Neutrophil (primary cell): ENCODE results near the gene HOXC10.

Experiments
- H3K27ac ChIP-seq: fragments of 200-600 bp; sonication (generic); 2 replicates; pipeline ENCODE4 v1.5.1; 2016; ENCODE audit warnings: mild to moderate bottlenecking, moderate library complexity
- H3K27me3 ChIP-seq: fragments of 200-600 bp; sonication (generic); 2 replicates; pipeline ENCODE4 v1.6.0; 2016; ENCODE audit warnings: mild to moderate bottlenecking
- H3K36me3 ChIP-seq: fragments of 200-600 bp; sonication (generic); 2 replicates; pipeline ENCODE4 v1.5.1; 2017
- H3K4me1 ChIP-seq, 2 experiments: fragments of 200-600 bp in 1 of 2; sonication (generic) in 1 of 2; 1 replicate in 1 of 2; 2 replicates in 1 of 2; pipeline versions ENCODE4 v1.5.1 to v1.6.1; 2013 to 2016; ENCODE audit warnings: low read depth in 1 of 2, low read length in 1 of 2, mild to moderate bottlenecking in 1 of 2, moderate library complexity in 1 of 2; ENCODE audit not compliant: control insufficient read depth in 1 of 2, insufficient read depth in 1 of 2
- H3K4me3 ChIP-seq, 2 experiments: fragments of 200-600 bp in 1 of 2; sonication (generic) in 1 of 2; 1 replicate in 1 of 2; 2 replicates in 1 of 2; pipeline ENCODE4 v1.5.1; 2013 to 2016; ENCODE audit warnings: low read depth in 1 of 2, low read length in 1 of 2, mild to moderate bottlenecking in 1 of 2, moderate library complexity in 1 of 2
- H3K9me3 ChIP-seq: fragments of 200-600 bp; sonication (generic); 2 replicates; pipeline ENCODE4 v1.5.1; 2016
- TF ChIP-seq, protein P1 (sequence below): fragments of 200-600 bp; sonication (generic); IDR thresholded peaks from 2 replicates; pipeline ENCODE4 v1.5.1; 2016; ENCODE audit warnings: antibody characterized with exemption

HOXC10 gene

DNA sequence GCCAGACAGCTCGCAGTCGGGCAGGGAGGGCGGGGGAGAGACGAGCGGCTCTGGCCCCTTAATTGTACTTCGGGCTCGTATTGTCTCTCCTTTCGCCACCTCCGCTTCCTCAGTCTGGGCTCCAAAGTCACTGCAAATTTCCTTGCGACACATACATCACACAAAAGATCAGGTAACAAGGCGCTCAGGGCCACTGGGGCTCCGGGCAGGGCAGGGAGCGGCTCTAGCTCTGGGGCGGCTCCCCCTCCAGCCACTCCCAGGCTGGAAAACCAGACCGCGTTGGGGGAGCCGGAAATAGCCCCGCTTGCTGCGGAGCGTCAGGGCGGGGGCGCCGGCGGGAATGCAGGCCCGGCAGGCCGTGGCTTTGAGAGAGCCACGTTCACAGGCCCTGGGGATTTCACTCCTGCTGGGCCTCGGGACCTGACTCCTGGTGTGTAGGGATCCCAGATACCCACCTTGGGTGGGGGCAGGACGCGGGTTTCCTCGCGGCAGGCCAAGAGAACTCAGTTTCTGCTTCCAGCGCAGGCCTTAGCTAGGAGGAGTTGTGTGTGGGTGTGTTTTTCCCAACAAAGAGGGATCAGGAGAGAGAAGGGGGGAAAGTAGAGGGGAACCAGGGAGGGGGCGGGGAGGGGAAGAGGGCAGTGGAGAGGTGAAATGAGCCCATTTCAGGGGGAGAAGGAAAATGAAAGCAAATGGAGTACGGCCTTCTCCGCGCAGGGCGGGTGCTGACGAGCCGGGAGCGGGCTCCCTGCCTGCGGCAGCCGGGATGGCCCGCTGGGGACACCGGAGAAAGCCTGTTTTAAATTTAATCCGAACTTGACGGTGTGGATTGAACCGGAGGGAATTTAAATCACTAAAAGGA is 10.7 kb downstream of the HOXC10 start:
- peak overlapping the region; percentile 37 to 53 for H3K4me3 ChIP-seq
- H3K27me3 ChIP-seq: peaks cover 100% of the 10 kb centered on the region
- H3K36me3 ChIP-seq: no peaks in the 10 kb centered on the region
- TF ChIP-seq, protein P1, sequence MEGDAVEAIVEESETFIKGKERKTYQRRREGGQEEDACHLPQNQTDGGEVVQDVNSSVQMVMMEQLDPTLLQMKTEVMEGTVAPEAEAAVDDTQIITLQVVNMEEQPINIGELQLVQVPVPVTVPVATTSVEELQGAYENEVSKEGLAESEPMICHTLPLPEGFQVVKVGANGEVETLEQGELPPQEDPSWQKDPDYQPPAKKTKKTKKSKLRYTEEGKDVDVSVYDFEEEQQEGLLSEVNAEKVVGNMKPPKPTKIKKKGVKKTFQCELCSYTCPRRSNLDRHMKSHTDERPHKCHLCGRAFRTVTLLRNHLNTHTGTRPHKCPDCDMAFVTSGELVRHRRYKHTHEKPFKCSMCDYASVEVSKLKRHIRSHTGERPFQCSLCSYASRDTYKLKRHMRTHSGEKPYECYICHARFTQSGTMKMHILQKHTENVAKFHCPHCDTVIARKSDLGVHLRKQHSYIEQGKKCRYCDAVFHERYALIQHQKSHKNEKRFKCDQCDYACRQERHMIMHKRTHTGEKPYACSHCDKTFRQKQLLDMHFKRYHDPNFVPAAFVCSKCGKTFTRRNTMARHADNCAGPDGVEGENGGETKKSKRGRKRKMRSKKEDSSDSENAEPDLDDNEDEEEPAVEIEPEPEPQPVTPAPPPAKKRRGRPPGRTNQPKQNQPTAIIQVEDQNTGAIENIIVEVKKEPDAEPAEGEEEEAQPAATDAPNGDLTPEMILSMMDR: no peak
- peaks cover 15 to 30% of the 10 kb centered on the region in 2 experiments for H3K4me1 ChIP-seq
- H3K9me3 ChIP-seq: no peaks in the 10 kb centered on the region
- no peak overlapping the region for H3K27ac ChIP-seq

DNA sequence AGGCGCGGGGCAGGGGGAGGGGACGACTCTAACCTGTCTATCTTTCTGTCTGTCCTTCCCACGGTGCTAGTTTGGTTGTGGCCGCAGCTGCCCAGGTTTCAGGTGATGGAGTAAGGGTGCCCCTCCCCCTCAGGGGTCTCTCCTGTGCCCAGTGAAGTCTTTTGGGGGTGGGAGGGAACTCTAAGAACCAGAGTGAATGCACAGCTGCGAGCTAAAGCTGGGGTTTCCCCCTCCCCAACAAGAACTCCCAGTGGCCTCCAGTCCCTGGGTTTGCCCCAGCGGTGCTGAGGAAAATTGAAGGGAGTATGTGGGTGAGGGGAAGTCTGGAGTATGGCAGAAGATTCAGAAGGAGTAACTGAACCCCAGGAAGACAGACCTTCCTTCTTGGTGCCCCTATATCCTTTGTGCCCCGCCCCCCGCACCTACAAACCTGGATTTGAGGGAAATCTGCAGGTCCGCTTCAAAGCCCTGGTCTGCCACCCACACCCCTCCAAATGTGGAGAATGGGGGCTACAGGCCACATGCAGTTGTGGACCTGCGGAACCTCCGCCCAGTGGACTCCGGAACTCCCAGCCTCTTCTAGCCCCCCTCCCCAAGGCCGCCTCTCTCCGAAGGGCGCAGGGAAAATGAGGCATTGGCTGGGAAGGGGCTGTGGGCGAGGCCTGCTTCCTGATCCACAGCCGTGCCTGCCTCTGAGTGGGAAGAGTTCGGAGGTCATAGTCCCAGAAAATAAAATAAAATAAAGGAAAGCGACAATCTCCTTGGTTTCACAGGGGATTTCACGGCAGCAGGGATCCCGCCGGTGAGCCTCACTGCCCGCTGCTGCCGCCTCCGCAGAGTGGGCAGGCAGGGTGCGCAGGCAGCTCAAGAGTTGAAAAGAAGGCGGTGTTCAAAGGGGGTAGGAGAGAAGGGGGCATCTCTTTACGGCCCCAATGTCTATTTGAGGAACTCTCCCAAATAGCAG is 11.6 kb downstream of the HOXC10 start:
- Histone ChIP-seq H3K27ac (no peak overlapping the region), H3K4me3 (peak overlapping the region; percentile 37 to 53), H3K27me3 (peaks cover 100% of the 10 kb centered on the region), H3K4me1 (peaks cover 15 to 30% of the 10 kb centered on the region in 2 experiments), H3K9me3 (no peaks in the 10 kb centered on the region), H3K36me3 (no peaks in the 10 kb centered on the region)
- TF ChIP-seq, protein P1: no peak

DNA sequence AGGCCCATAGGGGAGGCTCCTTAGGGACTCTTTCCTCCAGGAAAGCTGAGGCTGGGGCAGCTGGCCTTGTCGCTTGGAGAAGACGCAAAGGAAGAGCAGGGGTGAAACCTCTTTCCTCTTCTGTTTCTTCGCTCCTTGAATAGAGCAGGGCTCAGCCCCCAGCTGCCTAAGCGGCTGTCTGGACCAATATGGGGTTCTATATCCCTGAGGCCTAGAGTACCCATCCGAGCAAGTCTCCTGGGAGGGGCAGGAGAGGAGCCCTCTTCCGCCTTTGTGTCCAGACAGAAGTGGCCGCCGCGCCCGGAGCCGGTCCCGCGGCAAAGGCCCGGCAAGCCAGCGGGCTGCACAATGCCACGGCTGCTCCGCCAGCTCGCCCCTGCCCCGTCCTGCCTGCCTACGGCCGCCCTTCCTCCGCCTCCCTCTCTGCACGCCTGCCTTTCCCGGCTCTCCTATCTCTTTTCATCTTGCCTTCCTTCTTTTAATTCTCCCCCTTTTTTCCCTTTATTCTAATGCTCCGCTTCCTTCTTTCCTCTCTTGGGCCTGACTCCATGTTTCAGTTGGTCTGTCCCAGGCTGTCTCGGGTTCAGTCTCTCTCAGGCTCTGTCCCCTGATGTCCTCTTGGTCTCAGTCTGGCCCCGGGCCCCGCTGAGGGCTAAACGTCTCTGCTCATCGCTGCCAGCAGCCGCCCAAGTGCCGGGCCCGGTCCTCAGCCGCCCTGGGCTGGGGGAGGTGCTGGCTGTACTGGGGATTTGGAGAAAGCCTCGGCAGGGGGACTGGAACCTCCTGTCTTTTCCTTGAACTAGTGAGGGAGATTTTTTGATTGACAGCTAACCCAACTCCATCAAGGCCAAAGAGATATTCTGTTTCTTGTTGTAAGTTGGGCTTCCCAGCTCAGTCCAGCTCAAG is 12.5 kb downstream of the HOXC10 start:
- TF ChIP-seq, protein P1: no peak
- Histone ChIP-seq H3K27ac (no peak overlapping the region), H3K27me3 (peaks cover 100% of the 10 kb centered on the region), H3K36me3 (no peaks in the 10 kb centered on the region), H3K9me3 (no peaks in the 10 kb centered on the region), H3K4me1 (peaks cover 15 to 30% of the 10 kb centered on the region in 2 experiments), H3K4me3 (no peak overlapping the region)

DNA sequence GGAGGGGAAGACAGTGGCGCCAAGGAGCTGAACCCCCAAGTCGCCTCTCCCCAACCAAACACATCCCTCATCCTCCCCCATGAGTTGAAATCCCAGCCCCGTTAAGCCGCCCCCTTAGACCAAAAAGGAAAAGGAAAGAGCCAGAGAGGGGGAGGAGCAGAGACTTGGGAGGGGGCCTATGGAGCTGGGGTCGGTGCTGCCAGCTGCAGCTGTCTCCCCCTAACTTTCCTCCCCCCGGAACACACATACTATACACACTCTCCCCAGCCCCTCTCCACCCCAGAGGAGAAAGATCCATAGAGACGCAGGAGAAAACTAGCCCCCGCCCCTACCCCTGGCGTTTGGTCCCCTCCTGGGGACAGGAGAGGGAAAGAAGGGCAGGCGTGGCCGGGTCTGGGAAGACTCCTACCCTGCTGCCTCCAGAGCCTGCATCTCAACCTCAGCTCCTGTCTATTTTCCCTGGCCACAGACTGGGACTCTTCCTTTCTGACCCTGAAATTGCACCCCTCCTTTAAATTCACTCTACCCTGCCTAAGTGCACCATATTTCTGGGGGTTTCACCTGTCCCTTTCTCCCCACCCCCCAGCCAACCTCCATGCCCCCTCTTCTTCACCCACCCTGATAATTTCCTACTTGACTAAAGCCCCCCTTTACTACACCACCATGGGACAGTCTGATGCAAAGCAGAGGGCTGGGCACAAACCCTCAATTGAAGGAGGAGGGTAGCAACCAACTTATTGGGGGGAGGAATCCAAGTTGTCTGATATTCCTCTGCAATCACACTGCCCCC is 13.4 kb downstream of the HOXC10 start:
- Histone ChIP-seq H3K36me3 (no peaks in the 10 kb centered on the region), H3K27me3 (peaks cover 100% of the 10 kb centered on the region), H3K4me1 (peaks cover 15 to 30% of the 10 kb centered on the region in 2 experiments), H3K4me3 (no peak overlapping the region), H3K9me3 (no peaks in the 10 kb centered on the region), H3K27ac (no peak overlapping the region)
- TF ChIP-seq, protein P1: no peak
